Islet precursor cell (in vitro differentiated cells): ENCODE results near the gene CFAP20.

ENCODE experiments used
- DNase-seq: peaks from one replicate; pipeline ENCODE4 v3.0.0-alpha.2; 2018

CFAP20 gene

GRCh38 chr16:58129097-58129936 lies at the start of gene CFAP20:
TSS of gene CFAP20 (minus strand) at chr16:58129381. CDS start at chr16:58129115, 266 bp downstream.
- peak; percentile 100 for DNase-seq

GRCh38 chr16:58177353-58177710 lies 48.2 kb upstream of the CFAP20 start:
- DNase-seq: no peak

GRCh38 chr16:58176608-58177352 lies 47.6 kb upstream of the CFAP20 start:
- no peak for DNase-seq

- DNase-seq: no peak
Measured at GRCh38 chr16:58170223-58170622, 41.0 kb upstream of the CFAP20 start.

- DNase-seq: peak; percentile 63
Measured at GRCh38 chr16:58160855-58161254, 31.7 kb upstream of the CFAP20 start.

GRCh38 chr16:58158725-58159124 lies 29.5 kb upstream of the CFAP20 start:
- no peak for DNase-seq

- DNase-seq: no peak
Measured at GRCh38 chr16:58157951-58158540, 28.9 kb upstream of the CFAP20 start.

- DNase-seq: no peak
Measured at GRCh38 chr16:58157239-58157638, 28.1 kb upstream of the CFAP20 start.

GRCh38 chr16:58155839-58156238 lies 26.7 kb upstream of the CFAP20 start:
- DNase-seq: no peak

GRCh38 chr16:58154345-58154744 lies 25.2 kb upstream of the CFAP20 start:
- DNase-seq: no peak

GRCh38 chr16:58152246-58152868 lies 23.2 kb upstream of the CFAP20 start:
- DNase-seq: peak; percentile 44

GRCh38 chr16:58148526-58148925 lies 19.3 kb upstream of the CFAP20 start:
- DNase-seq: peak; percentile 51

- DNase-seq: peak; percentile 37
Measured at GRCh38 chr16:58148099-58148498, 18.9 kb upstream of the CFAP20 start.

GRCh38 chr16:58138852-58139251 lies 9.7 kb upstream of the CFAP20 start:
- no peak for DNase-seq

GRCh38 chr16:58137581-58137980 lies 8.4 kb upstream of the CFAP20 start:
- no peak for DNase-seq

- DNase-seq: peak; percentile 71
Measured at GRCh38 chr16:58128711-58129096, 477 bp downstream of the CFAP20 start.

- DNase-seq: no peak
Measured at GRCh38 chr16:58128181-58128631, 975 bp downstream of the CFAP20 start.

- peak; percentile 12 for DNase-seq
Measured at GRCh38 chr16:58127634-58128033, 1.5 kb downstream of the CFAP20 start.

- DNase-seq: peak; percentile 13
Measured at GRCh38 chr16:58127033-58127556, 2.1 kb downstream of the CFAP20 start.

- DNase-seq: peak; percentile 4
Measured at GRCh38 chr16:58126451-58126961, 2.7 kb downstream of the CFAP20 start.

- peak; percentile 8 for DNase-seq
Measured at GRCh38 chr16:58125781-58126335, 3.3 kb downstream of the CFAP20 start.

- DNase-seq: no peak
Measured at GRCh38 chr16:58125041-58125440, 4.1 kb downstream of the CFAP20 start.

GRCh38 chr16:58124601-58124915 lies 4.6 kb downstream of the CFAP20 start:
- no peak for DNase-seq
